Islet of Langerhans (tissue), 1 donor: ENCODE data around the gene CYB561D1.
A peak's percentile ranks its signal among the peaks of the same experiment; 100 is the strongest.

ENCODE experiments used
- FAIRE-seq: peaks from one replicate; lab custom pipeline; 2011; peaks lifted over from hg19 to GRCh38; lab: Jason Lieb, UNC

Gene CYB561D1

GRCh38 chr1:109530457-109531087 lies 36.7 kb downstream of the CYB561D1 start:
- FAIRE-seq, result no peak

- FAIRE-seq, result no peak
These were observed 37.5 kb downstream of the CYB561D1 start for GRCh38 chr1:109531380-109531779.

GRCh38 chr1:109531826-109532364 lies 38.0 kb downstream of the CYB561D1 start:
- FAIRE-seq, result no peak

- no peak for FAIRE-seq
These were observed 38.7 kb downstream of the CYB561D1 start for GRCh38 chr1:109532365-109533136.

- no peak for FAIRE-seq
These were observed 40.5 kb downstream of the CYB561D1 start for GRCh38 chr1:109534307-109534858.

GRCh38 chr1:109535481-109535880 lies 41.6 kb downstream of the CYB561D1 start:
- no peak for FAIRE-seq

- FAIRE-seq, result no peak
These were observed 42.1 kb downstream of the CYB561D1 start for GRCh38 chr1:109535971-109536491.

DNA sequence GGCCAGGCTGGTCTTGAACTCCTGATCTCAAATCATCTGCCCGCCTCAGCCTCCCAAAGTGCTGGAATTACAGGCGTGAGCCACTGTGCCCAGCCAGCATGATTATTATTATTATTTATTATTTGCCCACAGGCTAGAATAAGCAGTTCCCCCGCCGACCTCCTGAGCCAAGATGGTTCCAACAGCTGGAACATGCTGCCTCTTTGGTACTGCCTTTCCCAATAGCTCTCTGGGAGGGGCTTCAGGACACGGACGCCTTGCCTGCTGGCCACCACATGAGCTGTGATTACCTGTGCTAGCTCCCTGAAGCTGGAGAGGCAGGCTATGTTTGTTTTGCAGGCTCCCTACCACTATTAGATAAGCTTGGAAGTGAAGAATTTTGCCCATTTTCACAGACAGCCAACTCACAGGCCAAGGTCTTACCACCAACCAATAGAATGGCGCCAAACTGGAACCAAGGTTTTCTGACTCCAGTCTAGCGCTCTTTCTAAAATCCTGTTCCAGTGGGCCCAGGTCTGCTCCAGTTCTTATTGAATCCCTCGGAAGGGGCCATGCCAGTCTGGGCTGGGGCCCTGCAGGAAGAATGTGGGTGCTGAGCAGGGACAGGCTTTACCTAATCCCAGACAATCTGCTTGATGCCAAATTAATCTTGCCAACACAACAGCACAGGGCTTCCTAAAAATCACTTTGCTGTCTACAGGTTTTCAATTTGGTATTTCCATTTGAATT lies 43.7 kb downstream of the CYB561D1 start:
- FAIRE-seq, result no peak

DNA sequence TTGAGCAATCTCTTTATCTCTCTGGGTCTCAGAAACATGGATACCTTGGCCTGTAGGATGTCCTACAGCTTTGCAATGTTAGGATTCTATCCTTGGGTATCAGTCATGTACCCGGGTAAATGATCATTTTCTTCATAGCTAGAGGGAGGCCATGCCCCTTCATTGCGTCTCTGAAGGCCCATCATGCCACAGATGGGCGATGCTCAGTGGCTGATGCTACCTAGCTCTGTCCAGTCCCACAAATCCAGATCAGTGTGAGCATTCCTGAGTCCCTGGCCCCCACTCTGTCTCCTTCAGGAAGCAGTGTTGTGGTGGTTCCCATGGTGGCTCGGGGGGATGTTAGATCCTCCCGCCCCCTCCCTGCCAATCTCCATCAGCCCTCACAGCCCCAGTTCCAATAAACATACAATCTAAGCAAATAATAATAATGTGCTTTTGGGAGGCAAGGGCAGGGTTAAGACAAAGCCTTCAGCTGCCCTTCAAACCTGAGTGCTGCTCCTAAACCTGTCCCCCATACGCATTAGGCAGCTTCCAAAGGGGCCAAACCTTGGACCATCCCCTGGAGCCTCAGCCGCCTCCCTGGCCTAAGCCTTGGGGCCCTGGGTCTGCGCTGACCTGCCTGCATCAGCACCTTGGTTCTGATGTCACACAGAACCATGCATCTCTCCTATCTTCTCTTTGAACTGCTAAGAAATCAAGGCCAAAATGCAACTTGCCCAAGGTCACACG lies 45.1 kb downstream of the CYB561D1 start:
- FAIRE-seq, result no peak

DNA sequence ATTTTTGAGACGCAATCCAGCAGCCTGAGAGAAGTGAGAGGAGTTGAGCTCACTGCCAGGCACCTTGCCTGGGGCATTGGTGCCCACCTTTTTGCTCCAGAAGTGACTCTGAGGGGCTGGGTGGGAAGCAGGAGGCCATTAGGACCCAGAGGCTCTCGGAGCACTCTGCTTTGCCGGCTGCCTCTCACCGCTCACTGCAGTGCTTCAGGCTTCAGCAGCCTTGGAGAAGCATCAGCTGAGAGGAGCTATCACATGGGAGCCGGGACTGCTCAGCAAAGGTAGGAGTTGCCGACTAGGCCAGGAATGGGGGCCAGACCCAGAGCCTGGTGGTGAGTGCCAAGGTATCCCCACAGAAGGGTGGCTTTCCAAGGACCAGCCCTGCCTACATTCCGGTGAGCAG lies 45.8 kb downstream of the CYB561D1 start, which contains the start of gene GPR61:
GPR61 (plus strand) TSS at position 197 of the 400 bp plus-strand sequence. CDS start 3,151 bp downstream, outside the sequence.
- no peak for FAIRE-seq

GRCh38 chr1:109541102-109541501 lies 47.2 kb downstream of the CYB561D1 start:
- no peak for FAIRE-seq

GRCh38 chr1:109542657-109543056 lies 48.8 kb downstream of the CYB561D1 start:
- no peak for FAIRE-seq

GRCh38 chr1:109543283-109543987 lies 49.5 kb downstream of the CYB561D1 start:
- FAIRE-seq, result no peak

DNA sequence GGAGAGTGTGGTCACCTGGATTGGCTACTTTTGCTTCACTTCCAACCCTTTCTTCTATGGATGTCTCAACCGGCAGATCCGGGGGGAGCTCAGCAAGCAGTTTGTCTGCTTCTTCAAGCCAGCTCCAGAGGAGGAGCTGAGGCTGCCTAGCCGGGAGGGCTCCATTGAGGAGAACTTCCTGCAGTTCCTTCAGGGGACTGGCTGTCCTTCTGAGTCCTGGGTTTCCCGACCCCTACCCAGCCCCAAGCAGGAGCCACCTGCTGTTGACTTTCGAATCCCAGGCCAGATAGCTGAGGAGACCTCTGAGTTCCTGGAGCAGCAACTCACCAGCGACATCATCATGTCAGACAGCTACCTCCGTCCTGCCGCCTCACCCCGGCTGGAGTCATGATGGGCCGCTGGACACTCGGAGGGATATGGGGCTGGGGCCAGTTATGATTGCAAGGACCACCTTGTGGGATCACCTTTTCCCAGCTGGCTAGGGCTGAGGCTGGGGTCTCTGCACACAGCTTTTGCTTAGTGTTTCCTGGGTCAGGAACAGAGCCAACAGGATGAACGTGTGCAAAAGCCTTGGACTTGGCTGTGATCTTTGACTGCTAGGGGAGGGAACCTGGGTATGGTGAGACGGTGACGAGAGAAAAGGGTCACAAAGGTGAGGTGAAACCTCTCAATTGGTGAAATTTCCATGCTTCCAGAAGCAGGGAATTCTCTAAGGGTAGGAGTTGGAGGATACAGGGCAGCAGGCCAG lies 50.3 kb downstream of the CYB561D1 start:
- FAIRE-seq, result no peak

GRCh38 chr1:109546311-109547109 lies 52.6 kb downstream of the CYB561D1 start:
- FAIRE-seq, result peak; percentile 89

- FAIRE-seq, result no peak
These were observed 53.8 kb downstream of the CYB561D1 start for GRCh38 chr1:109547463-109548320.

- FAIRE-seq, result no peak
These were observed 54.7 kb downstream of the CYB561D1 start, which contains the start of gene GNAI3 for GRCh38 chr1:109548321-109549267. Gene GNAI3 (plus strand): TSS chr1:109548615. CDS start chr1:109548721, 106 bp downstream.
